ENCODE results near the gene MRPL4. TPM values are rescaled to one million over a fixed set of nuclear protein-coding genes. Genes with fewer than 3 reads are reported as not detected.

Gene MRPL4
- polyA plus RNA-seq, 1 of the 3 experiments (the other 2 are of a cell fraction), result 110 TPM

DNA sequence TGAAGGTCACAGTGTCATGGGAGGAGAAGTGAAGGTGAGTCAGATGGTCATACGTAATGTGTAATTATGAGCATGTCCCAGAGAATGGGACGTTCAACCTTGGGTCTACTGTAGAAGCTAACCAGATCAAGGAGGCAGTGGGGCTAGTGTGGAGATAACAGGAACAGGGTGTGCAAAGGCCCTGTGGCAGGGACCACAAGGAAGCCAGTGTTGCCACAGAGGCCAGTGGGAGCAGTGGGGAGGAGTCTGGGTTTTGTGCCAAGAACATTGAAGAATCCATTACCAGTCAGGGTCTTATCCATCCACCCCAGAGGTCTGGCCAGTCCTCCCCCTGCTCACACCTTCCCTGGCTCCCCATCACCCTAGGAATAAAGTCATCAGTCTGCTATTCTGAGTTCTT, 3.3 kb downstream of the MRPL4 start:
- Histone ChIP-seq H4K20me1 (ENCODE audit: insufficient read depth) (no peaks in the 10 kb centered on the region), H3F3A (replicated peaks; ENCODE audit: insufficient read depth) (peaks cover 10% of the 10 kb centered on the region), H3K9ac (no peak overlapping the region), H3K9me2 (no peaks in the 10 kb centered on the region), H3K36me3 (replicated peaks in 1 of 2; ENCODE audit: control insufficient read depth in 1 of 2, insufficient read depth in 2 of 2, low read length in 1 of 2) (peaks cover 6 to 23% of the 10 kb centered on the region in 2 experiments), H3K79me2 (ENCODE audit: insufficient read depth) (peaks cover 21% of the 10 kb centered on the region), H3K9me3 (no peaks in the 10 kb centered on the region), H3K4me3 (ENCODE audit: low read depth in 2 of 2, low read length in 1 of 2) (no peak overlapping the region), H3K27ac (ENCODE audit: low read depth in 2 of 2, low read length in 1 of 2) (no peak overlapping the region), H3K4me2 (no peak overlapping the region), H2AFZ (ENCODE audit: low read depth) (no peak overlapping the region), H3K27me3 (ENCODE audit: insufficient read depth) (no peaks in the 10 kb centered on the region), H3K4me1 (ENCODE audit: control insufficient read depth in 1 of 2, insufficient read depth in 2 of 2, low read depth in 1 of 2, low read length in 1 of 2) (peaks cover 0 to 5% of the 10 kb centered on the region in 2 experiments; a peak in 1 of 4 replicates)
- POLR2A ChIA-PET, result no interaction called here
- 72% methylated on average over 2 of the region's 2 CpGs for WGBS (ENCODE audit: low lambda C conversion rate)
- no peak for TF ChIP-seq FOXJ3 (CRISPR knock-in tag; IDR thresholded peaks at IDR 0.05)
- no peak for TF ChIP-seq FOXM1 (IDR thresholded peaks at IDR 0.05; ENCODE audit: low read depth)
- TF ChIP-seq GABPA (IDR thresholded peaks at IDR 0.05; ENCODE audit: low read depth), result no peak
- no peak for DNase-seq
- CTCF ChIA-PET, result interaction anchor here (17.2 kb wide), 1 partner anchor 128 kb away, joined by 596 read pairs; the partner anchor contains the start of gene TYK2

- POLR2A ChIA-PET, result interaction anchor here (0.6 kb wide), 1 partner anchor 62 kb away, joined by 3 read pairs; the partner anchor contains the start of gene DNMT1
- no peak overlapping the region for H3K27ac ChIP-seq (ENCODE audit: low read depth in 2 of 2, low read length in 1 of 2)
- peaks cover 6 to 23% of the 10 kb centered on the region in 2 experiments for H3K36me3 ChIP-seq (replicated peaks in 1 of 2; ENCODE audit: control insufficient read depth in 1 of 2, insufficient read depth in 2 of 2, low read length in 1 of 2)
- no peak overlapping the region for H3K4me2 ChIP-seq
- H3K9ac ChIP-seq, result no peak overlapping the region
- H2AFZ ChIP-seq (ENCODE audit: low read depth), result no peak overlapping the region
- no peaks in the 10 kb centered on the region for H4K20me1 ChIP-seq (ENCODE audit: insufficient read depth)
- no peaks in the 10 kb centered on the region for H3K9me3 ChIP-seq
- no peaks in the 10 kb centered on the region for H3K9me2 ChIP-seq
- TF ChIP-seq RCOR1 (IDR thresholded peaks at IDR 0.05; ENCODE audit: low read length) (no peak), FOXM1 (IDR thresholded peaks at IDR 0.05; ENCODE audit: low read depth) (no peak), RAD21 (IDR thresholded peaks at IDR 0.05; ENCODE audit: low read length) (no peak), TAF1 (IDR thresholded peaks at IDR 0.05; ENCODE audit: borderline replicate concordance, low read depth, low read length) (no peak), GABPA (IDR thresholded peaks at IDR 0.05; ENCODE audit: low read depth) (no peak), RXRA (IDR thresholded peaks at IDR 0.05; ENCODE audit: borderline replicate concordance, low read depth) (no peak), TCF12 (IDR thresholded peaks at IDR 0.05) (no peak)
- TF ChIP-seq, protein P1, sequence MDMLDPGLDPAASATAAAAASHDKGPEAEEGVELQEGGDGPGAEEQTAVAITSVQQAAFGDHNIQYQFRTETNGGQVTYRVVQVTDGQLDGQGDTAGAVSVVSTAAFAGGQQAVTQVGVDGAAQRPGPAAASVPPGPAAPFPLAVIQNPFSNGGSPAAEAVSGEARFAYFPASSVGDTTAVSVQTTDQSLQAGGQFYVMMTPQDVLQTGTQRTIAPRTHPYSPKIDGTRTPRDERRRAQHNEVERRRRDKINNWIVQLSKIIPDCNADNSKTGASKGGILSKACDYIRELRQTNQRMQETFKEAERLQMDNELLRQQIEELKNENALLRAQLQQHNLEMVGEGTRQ (IDR thresholded peaks at IDR 0.05; ENCODE audit: borderline replicate concordance, low read depth, low read length), result no peak
- H3K4me3 ChIP-seq (ENCODE audit: low read depth in 2 of 2, low read length in 1 of 2), result no peak overlapping the region
- peaks cover 10% of the 10 kb centered on the region for H3F3A ChIP-seq (replicated peaks; ENCODE audit: insufficient read depth)
- CTCF ChIA-PET, result interaction anchor here (6.1 to 17.2 kb wide), 2 partner anchors 13 to 127 kb away, joined by 81 to 596 read pairs; partner anchors contain the start of genes ICAM1 and TYK2
- H3K4me1 ChIP-seq (ENCODE audit: control insufficient read depth in 1 of 2, insufficient read depth in 2 of 2, low read depth in 1 of 2, low read length in 1 of 2), result peaks cover 0 to 5% of the 10 kb centered on the region in 2 experiments; a peak in 1 of 4 replicates
- no peaks in the 10 kb centered on the region for H3K27me3 ChIP-seq (ENCODE audit: insufficient read depth)
- H3K79me2 ChIP-seq (ENCODE audit: insufficient read depth), result peaks cover 21% of the 10 kb centered on the region
- WGBS (ENCODE audit: low lambda C conversion rate), result 97% methylated on average over 18 of the region's 18 CpGs
- no peak for DNase-seq
These were observed 4.5 kb downstream of the MRPL4 start for GRCh38 chr19:10256551-10256950.

- no peak for DNase-seq
- H3K9me3 ChIP-seq, result no peaks in the 10 kb centered on the region
- H2AFZ ChIP-seq (ENCODE audit: low read depth), result no peak overlapping the region
- H3K27ac ChIP-seq (ENCODE audit: low read depth in 2 of 2, low read length in 1 of 2), result no peak overlapping the region
- no peak overlapping the region for H3K4me2 ChIP-seq
- ChIA-PET POLR2A (interaction anchor here (0.6 kb wide), 1 partner anchor 62 kb away, joined by 3 read pairs; the partner anchor contains the start of gene DNMT1), CTCF (interaction anchor here (6.1 to 17.2 kb wide), 2 partner anchors 12 to 126 kb away, joined by 81 to 596 read pairs; partner anchors contain the start of genes ICAM1 and TYK2)
- peaks cover 6 to 23% of the 10 kb centered on the region in 2 experiments for H3K36me3 ChIP-seq (replicated peaks in 1 of 2; ENCODE audit: control insufficient read depth in 1 of 2, insufficient read depth in 2 of 2, low read length in 1 of 2)
- peaks cover 10% of the 10 kb centered on the region for H3F3A ChIP-seq (replicated peaks; ENCODE audit: insufficient read depth)
- H3K4me1 ChIP-seq (ENCODE audit: control insufficient read depth in 1 of 2, insufficient read depth in 2 of 2, low read depth in 1 of 2, low read length in 1 of 2), result peaks cover 0 to 5% of the 10 kb centered on the region in 2 experiments; a peak in 1 of 4 replicates
- H3K4me3 ChIP-seq (ENCODE audit: low read depth in 2 of 2, low read length in 1 of 2), result no peak overlapping the region
- H4K20me1 ChIP-seq (ENCODE audit: insufficient read depth), result no peaks in the 10 kb centered on the region
- 85% methylated on average over 9 of the region's 9 CpGs for WGBS (ENCODE audit: low lambda C conversion rate)
- H3K79me2 ChIP-seq (ENCODE audit: insufficient read depth), result peaks cover 21% of the 10 kb centered on the region
- no peaks in the 10 kb centered on the region for H3K9me2 ChIP-seq
- no peak overlapping the region for H3K9ac ChIP-seq
- H3K27me3 ChIP-seq (ENCODE audit: insufficient read depth), result no peaks in the 10 kb centered on the region
- TF ChIP-seq RAD21 (IDR thresholded peaks at IDR 0.05; ENCODE audit: low read length) (no peak), PBX3 (IDR thresholded peaks at IDR 0.05) (no peak), FOSL2 (IDR thresholded peaks at IDR 0.05; ENCODE audit: borderline replicate concordance, low read depth) (no peak), CHD2 (IDR thresholded peaks at IDR 0.05; ENCODE audit: low read length, partially characterized antibody) (no peak), MEF2A (IDR thresholded peaks at IDR 0.05; ENCODE audit: borderline replicate concordance, low read depth) (no peak), GABPA (IDR thresholded peaks at IDR 0.05; ENCODE audit: low read depth) (no peak), NRF1 (IDR thresholded peaks at IDR 0.05; ENCODE audit: low read depth, low read length) (no peak), EZH2phosphoT487 (IDR thresholded peaks at IDR 0.05; ENCODE audit: borderline replicate concordance, low read depth) (no peak), YY1 (IDR thresholded peaks at IDR 0.05; ENCODE audit: low read depth) (no peak), FOXM1 (IDR thresholded peaks at IDR 0.05; ENCODE audit: low read depth) (no peak), JUND (IDR thresholded peaks at IDR 0.05) (no peak)
- TF ChIP-seq, protein P1 (IDR thresholded peaks at IDR 0.05; ENCODE audit: borderline replicate concordance, low read depth, low read length), result no peak
These were observed 5.1 kb downstream of the MRPL4 start for GRCh38 chr19:10256970-10257615.
